HG03175 (cell line): ENCODE results near the gene RPRD1B.
A peak's percentile ranks its signal among the peaks of the same experiment; 100 is the strongest.

Experiments used
- ATAC-seq: cut with Tn5 transposase; IDR thresholded peaks from one replicate; pipeline ENCODE4 v1.9.1; 2021; ENCODE audit warnings: mild to moderate bottlenecking, moderate library complexity; ENCODE audit not compliant: unreplicated experiment

RPRD1B gene

DNA sequence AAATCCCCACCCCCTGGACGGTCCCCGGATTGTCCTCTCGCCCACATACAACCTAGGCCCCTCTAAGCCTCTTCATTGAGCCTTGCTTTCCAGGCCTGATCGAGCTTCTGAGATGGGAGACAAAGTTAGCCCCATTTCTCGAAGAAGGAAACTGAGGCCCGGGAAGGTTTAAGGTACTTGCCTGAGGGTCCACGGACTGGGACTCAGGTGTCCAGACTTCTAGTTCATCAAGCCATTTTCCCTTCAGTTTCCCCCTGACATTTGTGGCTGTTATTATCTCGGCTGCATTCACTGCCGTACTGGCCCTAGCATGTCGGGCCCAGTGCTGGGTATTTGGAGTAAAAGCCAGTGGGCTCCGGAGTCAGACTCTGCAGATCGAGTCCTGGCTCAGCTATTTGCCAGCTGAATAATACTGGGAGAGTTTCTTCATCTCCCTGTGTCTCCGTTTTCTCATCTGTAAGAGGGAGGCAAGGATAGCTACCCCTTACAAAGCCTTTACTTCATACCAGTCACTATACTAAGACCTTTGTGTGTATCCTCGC is 633 bp downstream of the RPRD1B start:
- ATAC-seq = no peak

DNA sequence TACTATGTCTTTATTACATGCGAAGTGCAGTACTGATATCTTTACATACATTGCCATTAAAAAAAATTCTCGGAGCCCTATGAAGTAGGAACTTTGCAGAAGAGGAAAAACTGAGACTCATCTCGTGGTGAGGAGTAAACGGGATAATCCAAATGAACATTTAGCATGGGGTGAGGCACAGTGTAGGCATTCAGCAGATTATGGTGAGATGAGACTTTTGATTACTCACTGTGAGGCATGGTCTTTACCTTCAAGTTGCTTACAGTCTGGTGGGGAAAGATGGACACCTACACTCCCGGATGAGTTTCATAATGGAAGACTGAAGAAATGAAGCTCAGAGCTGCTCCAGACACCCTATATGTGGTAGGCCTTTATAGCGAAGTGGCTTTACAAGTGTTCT is 1.4 kb downstream of the RPRD1B start:
- no peak for ATAC-seq

DNA sequence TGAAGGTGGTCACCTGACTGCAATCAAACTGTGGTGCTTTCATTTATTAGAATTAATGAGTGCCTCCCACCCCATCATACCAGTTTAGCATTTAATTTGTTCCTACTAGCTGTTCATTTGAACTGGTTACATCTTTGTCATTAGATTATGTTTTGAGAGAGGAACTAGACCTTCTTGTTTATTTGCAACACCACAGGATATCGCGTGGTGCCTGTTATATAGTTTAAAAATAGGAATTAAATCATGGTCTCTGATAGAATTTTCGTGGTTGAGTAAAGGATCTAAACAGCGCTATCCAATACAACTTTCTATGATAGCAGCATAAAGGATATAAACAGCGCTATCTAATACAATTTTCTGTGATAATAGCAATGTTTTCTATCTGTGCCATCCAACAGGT is 2.8 kb downstream of the RPRD1B start:
- no peak for ATAC-seq

DNA sequence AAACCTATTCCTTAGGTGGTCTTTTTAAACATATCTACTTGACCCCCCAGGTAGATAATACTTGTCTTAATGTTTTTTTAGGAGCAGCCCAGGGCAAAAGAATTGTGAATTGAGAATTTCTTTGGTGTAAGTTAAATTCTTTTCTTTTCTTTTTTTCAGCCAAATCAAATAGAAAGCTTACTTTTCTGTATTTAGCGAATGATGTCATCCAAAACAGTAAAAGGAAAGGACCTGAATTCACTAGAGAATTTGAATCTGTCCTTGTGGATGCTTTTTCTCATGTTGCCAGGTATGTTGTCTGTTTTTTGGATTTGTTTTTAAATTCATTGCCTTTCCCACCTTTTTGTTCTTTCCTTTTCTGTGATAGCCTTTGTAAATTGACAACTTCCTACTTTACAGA is 6.7 kb downstream of the RPRD1B start:
- ATAC-seq = no peak

DNA sequence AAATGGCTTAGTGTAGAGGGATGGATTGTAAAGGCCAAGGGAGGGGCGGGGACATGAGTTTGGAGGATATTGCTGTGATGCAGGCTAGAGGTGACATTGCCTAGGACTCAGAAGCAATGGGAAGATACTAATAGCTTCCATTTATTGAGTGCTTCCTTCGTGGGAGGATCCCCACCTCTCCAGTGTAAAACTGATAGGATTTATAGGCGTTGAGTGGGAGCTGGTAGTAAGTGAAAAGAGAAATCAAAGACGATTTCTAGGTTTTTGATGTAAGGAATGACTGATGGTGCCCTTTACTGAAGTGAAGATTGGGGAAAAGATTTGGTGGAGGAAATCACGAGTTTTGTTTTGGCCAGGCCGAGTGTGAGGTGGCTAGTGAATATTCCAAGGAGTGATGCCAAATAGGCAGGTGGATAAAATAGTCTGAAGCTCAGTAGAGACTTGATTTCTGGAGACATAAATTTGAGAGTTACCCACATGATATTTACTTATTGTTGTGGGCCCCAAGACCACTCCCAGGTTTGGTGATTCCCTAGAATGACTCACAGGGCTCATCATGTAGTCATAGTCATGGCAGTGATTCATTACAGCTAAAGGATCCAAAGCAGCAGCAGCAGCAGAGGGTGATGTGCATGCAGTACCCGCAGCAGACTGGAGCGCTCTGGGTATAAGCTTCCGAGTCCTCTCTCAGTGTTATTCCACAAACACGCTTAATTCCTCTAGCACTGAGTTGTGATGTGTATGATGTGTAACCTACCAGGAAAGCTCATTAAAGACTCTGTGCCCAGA is 10.2 kb downstream of the RPRD1B start:
- no peak for ATAC-seq

DNA sequence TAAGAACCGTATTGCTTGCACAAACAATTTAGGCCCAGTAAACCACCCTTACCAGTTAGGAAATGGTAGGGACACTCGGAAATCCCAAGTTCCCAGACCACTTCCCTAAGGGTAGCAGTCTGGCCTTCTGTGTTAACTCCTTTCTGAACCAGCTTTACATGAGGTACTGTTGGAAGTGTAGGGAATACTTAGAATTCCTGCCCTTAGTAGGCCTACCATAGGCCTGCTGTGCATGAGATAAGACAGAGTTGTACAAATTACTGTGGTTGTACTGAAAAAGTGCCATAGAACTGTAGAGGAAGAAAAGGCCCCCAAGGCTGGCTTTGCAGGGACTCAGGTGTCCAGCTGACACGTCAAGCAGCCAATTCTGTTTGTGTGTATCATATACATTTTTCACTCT is 11.1 kb downstream of the RPRD1B start:
- ATAC-seq = no peak

DNA sequence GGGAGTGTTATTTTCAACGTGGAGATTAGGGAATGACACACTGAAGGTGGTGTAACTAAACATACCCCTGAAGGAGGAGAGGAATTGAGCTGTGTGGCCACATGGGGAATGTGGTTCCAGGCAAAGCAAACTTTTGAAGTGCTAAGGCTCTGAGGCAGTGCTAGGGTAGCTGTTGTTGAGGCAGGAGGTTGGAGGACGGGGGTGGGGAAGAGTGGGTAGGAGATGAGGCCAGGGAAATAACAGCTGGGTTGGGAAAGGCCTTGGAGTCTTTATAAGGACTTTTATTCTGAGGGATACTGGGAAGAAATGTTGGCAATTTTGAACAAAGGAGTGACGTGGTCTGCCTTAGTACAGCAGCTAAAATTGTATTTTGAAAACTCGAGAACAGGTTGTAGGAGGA is 13.0 kb downstream of the RPRD1B start:
- ATAC-seq = no peak

DNA sequence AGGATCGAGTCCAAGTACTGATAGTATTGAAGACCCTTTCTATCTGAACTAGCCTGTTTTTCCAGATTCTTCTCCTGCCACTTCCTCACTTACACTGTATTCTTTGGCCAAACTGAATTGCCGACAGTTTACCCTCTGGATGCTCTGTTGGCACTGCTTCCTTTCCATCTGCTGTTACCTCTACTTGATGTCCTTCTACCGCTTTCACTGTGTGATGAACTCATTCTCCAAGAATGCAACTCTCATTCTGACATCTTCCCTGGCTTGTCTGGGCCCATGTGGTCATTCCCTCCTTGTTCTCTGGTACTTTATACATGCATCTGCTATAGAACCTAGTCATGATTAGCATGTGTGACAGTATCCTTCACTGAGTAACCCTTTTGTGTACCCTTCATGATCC is 16.3 kb downstream of the RPRD1B start:
- no peak for ATAC-seq

DNA sequence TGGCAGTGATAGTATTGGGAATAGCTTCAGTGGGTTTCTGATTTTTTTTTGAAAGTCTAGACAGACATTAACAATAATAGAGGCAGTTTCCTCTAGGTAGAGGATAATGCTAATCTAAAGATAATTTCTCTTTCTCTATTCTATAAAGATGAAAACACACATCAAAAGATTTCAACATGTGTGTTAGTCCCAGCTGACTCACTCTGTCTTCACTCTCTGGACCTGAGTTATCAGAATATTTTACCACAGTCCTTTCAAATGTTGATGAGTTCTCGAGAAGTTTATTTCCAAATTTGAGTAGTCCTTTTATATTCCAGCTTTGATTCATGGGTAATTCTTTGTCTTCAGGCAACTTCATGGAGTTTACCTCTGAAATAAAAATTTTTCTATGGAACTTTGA is 17.1 kb downstream of the RPRD1B start:
- ATAC-seq = no peak

DNA sequence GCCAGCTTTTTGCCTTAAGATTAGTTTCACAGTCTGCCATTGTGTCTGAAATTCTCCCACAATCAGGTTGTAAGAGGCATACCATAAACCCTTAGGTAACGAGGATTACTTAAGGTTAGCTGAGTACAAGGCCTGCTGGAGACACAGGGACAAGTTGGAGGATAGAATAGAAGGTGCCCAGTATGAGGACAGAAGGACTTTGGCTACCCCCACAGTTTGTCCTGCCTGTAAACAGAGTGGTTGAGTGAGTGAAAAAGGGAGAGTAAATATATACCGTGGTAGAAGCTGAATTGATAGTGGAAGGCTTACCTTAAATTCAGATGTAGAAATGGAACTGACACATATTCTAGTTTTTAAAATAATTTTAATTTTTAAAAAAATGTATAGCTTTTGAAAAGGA is 19.3 kb downstream of the RPRD1B start:
- no peak for ATAC-seq

DNA sequence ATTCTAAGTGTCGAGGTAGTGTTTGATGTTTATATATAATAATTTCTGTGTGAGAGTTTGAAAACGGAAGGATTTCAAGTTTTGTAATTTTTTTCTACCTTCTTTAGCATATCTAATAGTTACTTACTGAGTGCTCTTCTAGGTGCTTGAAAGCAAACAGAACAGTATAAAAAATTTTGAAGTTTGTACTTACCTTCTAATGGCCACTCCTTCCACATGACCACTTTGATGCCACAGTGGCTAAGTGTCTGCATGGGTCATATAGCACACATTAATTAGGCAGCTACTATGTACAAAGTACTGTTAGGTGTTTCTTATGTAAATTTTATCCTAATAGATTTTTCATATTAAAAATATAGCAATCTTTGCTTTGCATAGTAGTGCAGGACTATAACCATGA is 21.1 kb downstream of the RPRD1B start:
- no peak for ATAC-seq

DNA sequence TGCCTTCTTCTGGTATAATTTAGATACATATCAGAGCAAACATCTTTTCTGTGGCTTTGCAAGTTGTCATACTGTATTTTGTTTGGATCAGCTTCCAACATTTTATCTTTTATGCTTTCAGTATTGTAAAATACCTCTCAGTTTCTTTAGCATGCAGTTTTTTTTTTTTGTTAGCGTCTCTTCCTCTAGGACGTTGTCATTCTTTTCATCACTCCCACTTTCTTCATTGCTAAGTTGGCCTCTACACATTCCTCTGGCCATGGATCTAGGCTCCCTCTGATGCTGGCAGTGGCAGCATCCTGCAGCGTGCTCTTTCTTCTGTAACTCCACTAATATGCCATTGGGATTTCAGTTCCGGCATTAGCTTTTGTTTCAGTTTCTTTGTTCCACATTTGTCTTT is 21.7 kb downstream of the RPRD1B start:
- ATAC-seq = no peak

DNA sequence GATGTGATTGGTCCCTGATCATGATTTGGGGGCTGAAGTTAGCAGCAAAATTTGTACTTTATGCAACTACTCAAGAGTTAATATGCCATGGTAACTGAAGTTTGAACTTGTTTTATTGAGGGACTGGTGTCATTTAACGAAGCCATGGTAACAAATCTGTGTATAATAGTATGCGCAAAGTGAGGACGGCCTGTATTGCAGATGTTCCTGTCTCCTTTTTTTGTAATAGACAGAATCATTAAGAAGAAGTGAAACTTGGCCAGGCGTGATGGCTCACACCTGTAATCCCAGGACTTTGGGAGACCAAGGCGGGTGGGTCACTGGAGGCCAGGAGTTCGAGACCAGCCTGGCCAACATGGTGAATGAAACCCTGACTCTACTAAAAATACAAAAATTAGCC is 22.3 kb downstream of the RPRD1B start:
- ATAC-seq = no peak

DNA sequence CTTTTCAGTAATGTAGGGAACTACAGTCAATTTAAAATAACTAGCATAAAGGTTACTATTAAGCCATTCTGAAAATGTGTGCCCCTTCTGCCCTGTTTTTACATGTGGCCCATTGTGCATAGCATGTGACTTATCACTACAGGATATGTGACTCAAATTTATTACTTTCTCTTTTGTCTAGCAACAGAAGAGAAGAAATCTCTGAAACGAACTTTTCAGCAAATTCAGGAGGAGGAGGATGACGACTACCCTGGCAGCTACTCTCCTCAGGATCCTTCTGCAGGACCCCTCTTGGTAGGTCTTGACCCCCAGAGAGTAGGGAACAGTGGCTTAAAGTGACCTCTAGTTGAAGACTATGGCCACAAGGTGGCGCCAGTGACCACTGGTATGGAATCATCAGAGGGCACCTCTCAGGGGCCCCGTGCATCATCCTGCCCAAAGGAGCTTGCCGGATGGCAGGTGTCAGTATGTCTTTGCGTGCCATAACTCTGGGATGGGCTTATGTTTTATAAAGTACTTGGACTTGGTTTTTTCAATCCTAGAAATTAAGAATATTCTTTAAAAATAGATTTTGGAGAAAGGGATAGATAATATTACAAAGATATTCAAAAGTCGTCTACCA is 23.9 kb downstream of the RPRD1B start:
- peak; percentile 60 for ATAC-seq

DNA sequence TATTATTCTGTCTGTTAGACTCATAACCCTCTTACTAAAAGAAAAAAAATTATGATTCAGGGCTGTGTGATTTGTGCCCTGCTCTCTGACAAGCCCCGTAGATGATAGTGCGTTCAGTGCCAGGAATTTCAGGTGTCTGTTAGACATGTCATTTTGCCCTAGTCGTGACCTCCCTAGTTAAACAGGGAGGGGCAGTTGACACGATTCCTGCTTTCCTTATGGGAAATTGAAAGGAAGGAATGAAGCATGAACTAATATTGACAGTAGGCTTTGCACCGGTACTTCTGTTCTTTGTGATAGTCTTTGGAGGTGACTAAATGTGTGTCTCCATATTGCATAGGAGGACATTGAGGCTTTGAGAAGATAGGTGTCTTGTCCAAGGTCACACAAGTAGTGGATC is 26.3 kb downstream of the RPRD1B start:
- no peak for ATAC-seq

DNA sequence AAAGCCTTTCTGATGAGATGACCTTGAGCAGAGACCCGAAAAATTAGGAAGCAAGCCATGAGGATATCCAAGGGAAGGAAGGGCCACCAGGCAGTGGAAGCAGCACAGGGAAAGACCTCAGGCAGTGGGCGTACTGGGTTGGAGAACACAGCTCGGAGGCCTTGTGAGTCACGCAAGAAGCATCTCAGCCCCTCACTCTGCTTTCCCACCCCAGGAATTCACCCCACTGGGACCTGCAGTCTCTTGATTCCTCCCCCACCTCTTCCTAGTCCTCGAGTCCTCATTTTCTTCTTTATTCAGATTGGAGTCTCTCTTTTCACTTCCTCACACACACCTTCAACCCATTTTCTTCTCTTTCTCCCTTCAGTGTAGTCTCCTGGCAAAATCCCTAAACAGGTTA is 27.0 kb downstream of the RPRD1B start:
- ATAC-seq = no peak

DNA sequence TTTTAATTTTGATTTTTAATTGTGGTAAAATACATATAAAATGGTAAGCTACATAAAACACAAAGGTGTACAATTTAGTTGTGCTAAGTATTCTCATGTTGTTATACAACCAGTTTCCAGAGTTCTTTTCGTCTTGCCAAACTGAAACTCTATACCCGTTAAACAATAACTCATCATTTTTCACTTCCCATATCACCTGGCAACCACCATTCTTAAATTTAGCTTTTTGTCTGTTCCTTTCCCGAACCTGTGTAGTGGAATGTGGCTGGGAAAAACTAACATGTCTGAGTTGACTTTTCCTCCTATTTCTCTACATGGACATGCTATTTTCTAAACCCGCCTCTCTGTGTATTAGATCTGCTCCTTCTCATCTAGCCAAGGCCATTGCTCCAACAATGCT is 27.6 kb downstream of the RPRD1B start:
- no peak for ATAC-seq

DNA sequence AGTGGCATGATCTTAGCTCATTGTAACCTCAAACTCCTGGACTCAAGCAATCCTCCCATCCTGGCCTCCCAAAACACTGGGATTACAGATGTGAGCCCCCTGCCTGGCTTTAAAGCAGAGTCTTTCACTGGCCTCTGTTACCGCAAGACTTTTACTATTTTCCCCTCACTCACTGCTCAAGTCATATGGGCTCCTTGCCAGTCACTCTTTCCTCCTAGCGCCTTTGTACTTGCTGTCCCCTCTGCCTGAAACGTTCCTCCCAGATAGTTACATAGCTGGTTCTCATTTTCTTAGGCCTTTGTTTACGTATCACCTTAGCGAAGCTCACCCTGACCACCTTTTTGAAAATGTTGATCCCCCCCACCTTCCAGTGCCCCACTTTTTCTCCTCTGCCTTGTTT is 29.3 kb downstream of the RPRD1B start:
- no peak for ATAC-seq

DNA sequence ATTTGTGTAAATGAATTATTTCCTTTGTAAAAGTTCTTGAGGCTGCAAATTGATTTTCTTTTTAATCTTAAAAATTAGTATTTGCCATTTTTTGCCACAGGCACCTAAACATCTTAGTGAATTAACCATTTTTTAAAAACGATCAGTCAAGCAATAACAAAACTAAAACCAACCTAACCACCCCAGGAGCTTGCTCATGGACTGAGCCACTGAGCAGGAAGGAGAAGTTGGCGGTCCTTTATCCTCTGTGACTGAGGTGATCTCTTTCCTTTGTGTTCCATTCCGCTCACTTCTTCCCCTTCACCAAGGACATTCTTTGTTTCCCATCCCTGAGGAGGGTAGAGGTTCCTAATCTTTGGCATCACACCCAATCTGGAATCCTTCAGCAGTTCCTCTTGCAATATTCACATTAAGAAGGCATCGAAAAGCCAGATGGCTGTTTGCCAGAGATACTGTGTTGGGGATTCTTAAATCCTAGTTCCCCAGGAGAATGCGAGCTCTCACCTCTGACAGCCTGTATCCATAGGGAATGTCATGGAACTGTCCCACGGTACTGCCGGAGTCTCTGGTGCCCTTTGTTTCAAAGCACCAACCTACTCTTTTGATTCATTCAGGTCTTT is 30.5 kb downstream of the RPRD1B start:
- ATAC-seq = peak; percentile 41

DNA sequence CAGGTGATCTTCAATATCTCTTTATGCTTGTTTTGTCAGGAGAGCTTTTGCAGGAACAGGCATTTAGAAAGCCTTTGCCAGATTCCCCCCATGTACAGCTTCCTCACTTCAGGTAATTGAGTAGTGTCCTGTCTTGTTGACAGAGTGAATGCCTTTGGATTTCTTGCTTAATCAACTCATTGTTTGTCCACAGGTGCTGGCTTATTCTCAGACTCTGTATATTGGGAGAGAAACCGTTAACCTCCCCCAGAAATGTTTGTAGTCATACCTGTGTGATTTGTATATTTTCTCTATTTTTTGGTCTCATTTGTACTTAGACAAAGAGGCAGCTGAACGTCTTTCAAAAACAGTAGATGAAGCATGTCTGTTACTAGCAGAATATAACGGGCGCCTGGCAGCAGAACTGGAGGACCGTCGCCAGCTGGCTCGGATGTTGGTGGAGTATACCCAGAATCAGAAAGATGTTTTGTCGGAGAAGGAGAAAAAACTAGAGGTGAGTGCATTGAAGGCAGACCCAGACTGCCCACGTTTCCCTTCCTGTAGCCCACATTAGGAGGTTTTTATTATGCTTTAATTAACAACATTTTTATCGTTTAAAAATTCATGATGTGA is 32.3 kb downstream of the RPRD1B start:
- no peak for ATAC-seq

DNA sequence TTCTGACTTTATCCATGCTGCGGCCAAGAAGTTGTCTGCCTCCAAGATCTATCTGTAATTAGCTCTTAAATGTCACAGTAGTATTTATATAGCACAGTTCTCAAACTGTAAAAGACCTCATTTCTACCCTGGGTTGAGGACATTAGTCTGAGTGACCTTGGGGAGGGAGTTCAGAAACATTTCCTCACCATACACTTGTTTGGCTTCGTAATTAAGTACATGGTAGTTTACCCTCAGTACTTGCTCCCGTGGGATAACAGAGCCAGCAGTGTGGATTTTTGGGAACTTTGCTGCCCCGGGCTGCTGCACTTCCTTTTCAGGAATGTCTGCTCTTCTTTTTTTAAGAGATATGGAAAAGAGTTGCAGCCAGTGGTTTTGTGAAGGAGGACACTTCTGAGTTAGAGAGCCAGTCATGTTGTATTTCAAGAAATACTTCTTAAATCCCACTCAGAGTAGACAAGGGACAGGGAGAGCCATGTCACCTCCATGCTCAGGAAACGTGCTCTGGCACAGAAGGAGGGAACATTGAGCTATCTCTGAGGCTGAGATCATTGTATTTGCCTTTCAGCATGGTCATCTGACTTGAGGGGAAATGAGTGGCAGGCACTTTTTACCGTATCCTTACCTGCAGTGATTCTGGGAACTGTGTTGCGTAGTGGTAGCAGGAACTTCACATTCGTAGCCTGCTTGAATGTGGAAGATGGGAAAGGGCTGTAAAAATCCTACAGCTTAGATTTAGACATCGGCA is 33.6 kb downstream of the RPRD1B start:
- ATAC-seq = no peak
